K562 (cell line): ENCODE data around the gene TCF4. TPM values are rescaled to one million over a fixed set of nuclear protein-coding genes. Genes with fewer than 3 reads are reported as not detected.

Source experiments
- ATAC-seq: fragments of 200-7000 bp; cut with Tn5 transposase; 3 replicates; pipeline ENCODE4 v1.9.1; 2020; ENCODE audit warnings: moderate library complexity
- BruUV-seq: library from RNA; stranded (reverse); fragments of 400-500 nt; replicated peaks from 2 replicates; lab custom pipeline; 2021; lab: Mats Ljungman, UMichigan
- CTCF ChIA-PET: fragments of 300-600 bp; formaldehyde crosslinking; extraction: SDS; loops from one replicate; lab custom pipeline; 2021; ENCODE audit warnings: low intra/inter-chr PET ratio; lab: Yijun Ruan, JAX
- POLR2A ChIA-PET: fragments of 300-600, 350-650 bp; sonication (Branson Sonifier 250); formaldehyde crosslinking; extraction: SDS; loops from one replicate; lab custom pipeline; 2021; ENCODE audit warnings: antibody characterized with exemption, inconsistent platforms; lab: Yijun Ruan, JAX
- DNase-seq, 4 experiments: peaks; one replicate each; pipeline versions ENCODE4 v3.0.0 to v3.0.0-alpha.2; 2011 to 2018; ENCODE audit warnings: low spot score in 3 of 4, mixed read lengths in 3 of 4; ENCODE audit errors: extremely low read depth in 1 of 4
- FAIRE-seq: peaks from 2 replicates; lab custom pipeline; 2011; peaks lifted over from hg19 to GRCh38; lab: Jason Lieb, UNC
- H2AFZ ChIP-seq: 2 replicates; pipeline ENCODE4 v1.6.0; 2011; ENCODE audit warnings: low read depth, low read length, control low read depth, inconsistent platforms
- H3K27ac ChIP-seq: fragments of 200-600 bp; 3 replicates; pipeline ENCODE4 v1.8.0; 2011; ENCODE audit warnings: low read depth, mild to moderate bottlenecking, control low read depth, inconsistent platforms, low read length, moderate library complexity, mixed read lengths; ENCODE audit errors: extremely low read depth
- H3K27me3 ChIP-seq, 2 experiments: fragments of 300-600 bp in 1 of 2; 2 replicates in 1 of 2; 3 replicates in 1 of 2; pipeline versions ENCODE4 v1.6.0 to v1.8.0; 2011; ENCODE audit warnings: inconsistent platforms in 2 of 2, low read length in 2 of 2, mild to moderate bottlenecking in 1 of 2, mixed read lengths in 1 of 2, moderate library complexity in 1 of 2; ENCODE audit not compliant: control insufficient read depth in 2 of 2, insufficient read depth in 2 of 2
- H3K36me3 ChIP-seq: fragments of 300-600 bp; 3 replicates; pipeline ENCODE4 v1.8.0; 2011; ENCODE audit warnings: mild to moderate bottlenecking, low read length, inconsistent platforms; ENCODE audit not compliant: control insufficient read depth, insufficient read depth
- H3K4me1 ChIP-seq, 2 experiments: fragments of 200-600 bp in 1 of 2; replicated peaks in 1 of 2; 2 replicates in 1 of 2; 3 replicates in 1 of 2; pipeline versions ENCODE4 v1.5.1 to v1.8.0; 2011; ENCODE audit warnings: inconsistent platforms in 2 of 2, low read length in 2 of 2, mild to moderate bottlenecking in 1 of 2, mixed read lengths in 1 of 2, moderate library complexity in 1 of 2; ENCODE audit not compliant: control insufficient read depth in 2 of 2, insufficient read depth in 2 of 2
- H3K4me2 ChIP-seq: 2 replicates; pipeline ENCODE4 v1.6.1; 2011; ENCODE audit warnings: low read length, control low read depth, inconsistent platforms, mixed read lengths; ENCODE audit not compliant: insufficient read depth
- H3K4me3 ChIP-seq: fragments of 200-600 bp; sonication (generic), shearing (Covaris generic); 2 replicates; pipeline ENCODE4 v1.5.1; 2016; ENCODE audit warnings: control low read depth, inconsistent platforms
- H3K79me2 ChIP-seq: fragments of 200-600 bp; 3 replicates; pipeline ENCODE4 v1.8.0; 2011; ENCODE audit warnings: low read length, inconsistent platforms; ENCODE audit not compliant: control insufficient read depth, insufficient read depth
- H3K9ac ChIP-seq, 2 experiments: 2 replicates each; pipeline versions ENCODE4 v1.6.0 to v1.6.1; 2011; ENCODE audit warnings: low read depth in 2 of 2, low read length in 2 of 2, control low read depth in 1 of 2, inconsistent platforms in 1 of 2, mild to moderate bottlenecking in 1 of 2, mixed read lengths in 1 of 2; ENCODE audit not compliant: insufficient read depth in 1 of 2
- H3K9me1 ChIP-seq: one replicate; pipeline ENCODE4 v1.6.0; 2011; ENCODE audit warnings: inconsistent platforms, mild to moderate bottlenecking, low read length, moderate library complexity; ENCODE audit not compliant: control insufficient read depth, insufficient read depth
- H3K9me3 ChIP-seq: replicated peaks from 2 replicates; pipeline ENCODE4 v1.5.1; 2011; ENCODE audit warnings: low read depth, low read length, inconsistent platforms; ENCODE audit not compliant: control insufficient read depth, insufficient read depth
- H4K20me1 ChIP-seq: replicated peaks from 2 replicates; pipeline ENCODE4 v1.6.1; 2011; ENCODE audit warnings: low read length, inconsistent platforms, mixed read lengths; ENCODE audit not compliant: control insufficient read depth, insufficient read depth
- BDP1 ChIP-seq: IDR thresholded peaks from 3 replicates; pipeline ENCODE4 v1.6.1; 2011; ENCODE audit not compliant: insufficient read length, insufficient read depth
- JUNB ChIP-seq: fragments of 450-650 bp; formaldehyde crosslinking; conservative IDR thresholded peaks from 2 replicates; pipeline ENCODE4 v1.4.0; 2020; ENCODE audit warnings: mild to moderate bottlenecking
- POLR2B ChIP-seq: fragments of 450-650 bp; IDR thresholded peaks from 2 replicates; pipeline ENCODE4 v1.6.1; 2018; ENCODE audit warnings: low read depth; ENCODE audit not compliant: partially characterized antibody
- POLR3A ChIP-seq: IDR thresholded peaks from 2 replicates; pipeline ENCODE4 v1.6.1; 2011; ENCODE audit warnings: borderline replicate concordance, mild to moderate bottlenecking, moderate library complexity; ENCODE audit not compliant: insufficient read length, insufficient read depth; ENCODE audit errors: extremely low read depth
- RBM14 ChIP-seq: fragments of 200-400 bp; formaldehyde crosslinking; IDR thresholded peaks from 2 replicates; pipeline ENCODE4 v1.6.1; 2018; ENCODE audit warnings: low read depth, mild to moderate bottlenecking, low read length, moderate library complexity, borderline replicate concordance; ENCODE audit not compliant: insufficient read depth
- SPI1 ChIP-seq: IDR thresholded peaks from 2 replicates; pipeline ENCODE4 v1.6.1; 2011; ENCODE audit warnings: low read depth, low read length, control low read depth, borderline replicate concordance
- THRAP3 ChIP-seq: fragments of 450-650 bp; IDR thresholded peaks from 2 replicates; pipeline ENCODE4 v1.6.1; 2016; ENCODE audit warnings: mild to moderate bottlenecking, inconsistent platforms, borderline replicate concordance
- ZBTB5 ChIP-seq: fragments of 450-650 bp; IDR thresholded peaks from 2 replicates; pipeline ENCODE4 v1.6.1; 2017; ENCODE audit warnings: antibody characterized with exemption
- ZKSCAN1 ChIP-seq: fragments of 150-350 bp; IDR thresholded peaks from 2 replicates; pipeline ENCODE4 v1.6.1; 2016; ENCODE audit warnings: low read depth, low read length
- ZNF197 ChIP-seq: fragments of 200-800 bp; sonication (Bioruptor generic); IDR thresholded peaks from 2 replicates; pipeline ENCODE4 v1.6.1; 2016; ENCODE audit warnings: low read depth, missing genetic modification characterization, missing compliant biosample characterization
- ZNF274 ChIP-seq: IDR thresholded peaks from 2 replicates; pipeline ENCODE4 v1.6.1; 2011; ENCODE audit warnings: low read depth, mild to moderate bottlenecking, low read length, moderate library complexity, borderline replicate concordance
- ZNF407 ChIP-seq: fragments of 450-650 bp; IDR thresholded peaks from 2 replicates; pipeline ENCODE4 v1.6.1; 2016; ENCODE audit warnings: low read depth
- WGBS: fragments of 100-300 bp; shearing (Covaris generic); methylation state at CpG from one replicate; pipeline ENCODE4 v1.1.6; 2016; ENCODE audit warnings: low coverage, mixed read lengths; ENCODE audit not compliant: insufficient coverage; ENCODE audit errors: missing lambda C conversion rate; 5-methylcytosine and 5-hydroxymethylcytosine counted together
- in situ Hi-C: fragments of 300-500 bp; cut with MboI; formaldehyde crosslinking; loops from 4 replicates; pipeline ENCODE4 v1.15.0; 2018; ENCODE audit warnings: inconsistent platforms, mixed read lengths
- intact Hi-C: fragments of 100-400 bp; cut with micrococcal nuclease; formaldehyde crosslinking; loops from 2 replicates; pipeline ENCODE4 v1.14.2; 2022
- polyA plus RNA-seq, 8 experiments: library from polyadenylated mRNA; depleted of rRNA in 4 of 8; stranded (reverse) in 5 of 8; unstranded in 3 of 8; fragments of >200 nt; fragmentation: Nextera tagmentation in 2 of 8; fragmentation: Illumina TruSeq in 1 of 8; extraction: Ambion mirVana in 2 of 8; extraction: Trizol in 1 of 8; gene quantifications; 2 replicates each; pipeline versions ENCODE4 v1.2.1 to v1.2.3, GENCODE V29; 2011 to 2014; ENCODE audit warnings: inconsistent platforms in 1 of 8, missing spikeins in 1 of 8
- total RNA-seq, 7 experiments: library from RNA; depleted of rRNA in 6 of 7; stranded (reverse); fragments of >200 nt in 6 of 7; fragmentation: Illumina TruSeq in 2 of 7; extraction: Trizol in 2 of 7; gene quantifications; 2 replicates each; pipeline versions ENCODE4 v1.2.1 to v1.2.3, GENCODE V29; 2011 to 2021; ENCODE audit warnings: low replicate concordance in 1 of 7

The TCF4 gene
- total and polyA plus RNA-seq, 9 of the 15 experiments (the other 6 are each of a cell fraction or from before 2014, with no cell fraction given), result 4.8 to 24.7 (median 15.2) TPM

DNA sequence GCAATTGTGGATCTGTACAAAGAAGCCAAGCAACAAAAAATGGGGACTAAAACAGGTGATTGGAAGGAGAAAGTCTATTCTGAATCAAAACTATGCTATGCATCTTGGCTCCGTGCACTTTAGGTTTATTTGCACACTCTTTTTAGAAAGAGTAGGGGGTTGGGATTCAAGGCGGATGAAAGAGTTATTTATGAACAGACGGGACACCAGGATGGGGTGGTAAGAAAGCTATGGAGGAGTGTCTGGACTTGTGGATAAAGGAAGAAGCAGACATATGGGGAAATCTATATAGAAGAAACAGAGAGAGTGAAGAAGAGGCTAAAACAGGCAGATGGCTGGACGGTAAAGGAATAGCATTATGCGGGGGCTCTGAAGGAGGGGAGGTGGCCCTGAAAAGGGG lies 57.8 kb downstream of the TCF4 start:
- H3K4me1 ChIP-seq, result no peaks in the 10 kb centered on the region
- H3K36me3 ChIP-seq, result no peaks in the 10 kb centered on the region
- FAIRE-seq (no peak), DNase-seq (no peak), ATAC-seq (no peak)
- no peak overlapping the region for H3K27ac ChIP-seq
- intact Hi-C loops, result no loop called here
- no peaks in the 10 kb centered on the region for H4K20me1 ChIP-seq
- H3K27me3 ChIP-seq, result no peaks in the 10 kb centered on the region
- H3K4me2 ChIP-seq, result no peak overlapping the region
- H3K79me2 ChIP-seq, result peaks cover 5% of the 10 kb centered on the region; the same call in 2 of the 3 replicates
- H3K9me3 ChIP-seq, result no peaks in the 10 kb centered on the region
- H2AFZ ChIP-seq, result no peak overlapping the region
- POLR2A ChIA-PET, result no interaction called here
- no peaks in the 10 kb centered on the region for H3K9me1 ChIP-seq
- CTCF ChIA-PET, result no interaction called here
- 73% methylated on average over 5 of the region's 5 CpGs for WGBS
- no peak overlapping the region for H3K4me3 ChIP-seq
- in situ Hi-C loops, result no loop called here
- H3K9ac ChIP-seq, result no peak overlapping the region
- no TSS peak for BruUV-seq
- TF ChIP-seq POLR3A (no peak), JUNB (no peak), ZNF407 (no peak), ZKSCAN1 (no peak), RBM14 (no peak), ZBTB5 (no peak), BDP1 (no peak), ZNF197 (CRISPR knock-in tag) (no peak), POLR2B (no peak), SPI1 (no peak), ZNF274 (no peak), THRAP3 (no peak)
